NAMALWA (cell line): ENCODE data around the gene RPTOR.

Source experiments
- DNase-seq: peaks from one replicate; pipeline ENCODE4 v3.0.0-alpha.2; 2015; ENCODE audit warnings: low spot score

RPTOR gene

DNA sequence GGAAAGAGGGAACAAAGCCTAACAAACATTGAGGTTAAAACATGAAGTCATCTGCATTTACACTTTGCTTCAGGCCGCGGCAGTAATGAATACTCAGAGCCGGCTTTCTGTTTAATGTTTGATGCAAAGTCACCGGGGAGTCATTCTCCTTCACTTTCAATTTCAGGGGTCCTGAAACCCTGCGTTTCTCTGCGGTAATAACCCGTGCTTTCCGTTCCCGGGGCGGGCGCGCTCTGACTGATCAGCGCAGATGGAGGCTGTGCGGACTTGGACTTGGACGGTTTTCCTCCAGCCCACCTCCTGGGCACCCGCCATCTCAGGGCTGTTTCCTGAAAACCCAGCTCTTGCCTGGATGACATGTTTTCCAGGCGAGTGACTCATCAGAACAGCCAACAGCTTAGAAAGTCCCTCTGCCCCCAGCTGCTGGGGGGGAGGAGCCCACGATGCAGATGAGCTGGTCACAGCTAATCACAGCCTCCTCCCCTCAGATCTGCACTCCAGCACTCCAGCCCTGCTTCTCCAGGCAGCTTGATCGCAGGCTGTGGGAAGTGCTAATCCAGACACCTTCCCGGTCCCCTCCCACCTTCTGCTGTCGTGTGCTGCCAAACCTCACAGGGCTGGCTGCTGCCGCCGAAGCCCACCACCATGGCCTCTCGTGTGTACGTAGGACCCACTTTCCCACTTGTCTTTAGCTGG is 288.4 kb downstream of the RPTOR start:
- peak; percentile 86 for DNase-seq

GRCh38 chr17:80833952-80834892 is 289.6 kb downstream of the RPTOR start:
- DNase-seq, result no peak

DNA sequence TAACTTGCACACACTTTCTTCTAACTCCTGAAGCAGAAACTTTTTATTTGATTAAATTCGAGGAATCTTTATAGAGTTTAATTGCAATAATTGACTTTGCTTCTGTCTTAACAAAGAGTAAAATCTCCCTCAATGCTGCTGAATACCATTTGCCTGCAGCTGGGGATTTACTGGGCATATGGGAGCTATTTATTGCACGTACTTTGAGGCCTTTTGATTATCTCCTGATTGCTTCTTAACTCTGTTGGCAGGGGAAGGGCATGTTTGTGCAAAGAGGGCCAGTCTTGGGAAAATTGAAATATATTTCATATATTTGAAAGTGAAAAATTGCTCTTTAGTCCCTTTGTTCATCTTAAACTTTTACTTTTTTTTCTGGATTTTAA is 290.2 kb downstream of the RPTOR start:
- DNase-seq, result no peak

DNA sequence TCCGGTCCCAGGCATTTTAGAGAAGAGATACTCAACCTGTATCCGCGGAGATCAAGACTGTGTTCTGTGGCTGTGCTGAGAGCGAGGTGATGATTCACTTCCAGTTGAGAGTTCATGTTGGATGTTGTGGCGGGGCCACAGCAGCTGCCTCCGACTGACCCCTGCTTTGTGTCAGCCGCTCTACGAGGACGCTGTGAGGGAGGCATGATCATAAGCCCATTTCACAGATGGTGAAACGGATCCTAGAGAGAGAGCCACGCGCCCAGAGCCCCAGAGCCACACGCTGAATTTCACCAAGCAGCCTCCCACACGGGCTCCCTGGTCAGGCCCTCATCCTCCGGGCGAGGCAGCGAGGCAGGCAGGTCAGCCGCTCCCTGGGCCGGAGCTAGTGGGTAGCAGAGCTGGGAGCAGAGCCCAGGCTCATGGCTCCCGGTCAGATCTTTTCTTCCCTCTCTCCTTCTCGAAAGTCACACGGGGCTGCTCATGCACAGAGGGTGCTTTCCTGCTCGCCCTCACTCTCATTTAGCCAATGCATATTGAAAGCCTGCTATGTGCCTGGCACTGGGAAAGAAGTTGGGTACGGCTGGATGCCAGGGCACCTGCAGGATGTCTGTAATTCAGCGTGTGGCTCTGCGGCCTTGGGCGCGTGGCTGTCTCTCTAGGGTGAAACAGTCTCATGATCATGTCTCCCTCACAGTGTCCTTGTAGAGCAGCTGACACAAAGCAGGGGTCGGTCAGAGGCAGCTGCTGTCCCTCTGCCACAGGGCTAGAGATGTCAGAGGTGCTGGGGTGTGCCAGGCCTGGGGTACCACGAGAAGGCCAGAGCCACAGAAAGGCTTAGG is 291.4 kb downstream of the RPTOR start:
- no peak for DNase-seq

- DNase-seq, result no peak
These were observed 292.0 kb downstream of the RPTOR start for GRCh38 chr17:80836658-80836965.

DNA sequence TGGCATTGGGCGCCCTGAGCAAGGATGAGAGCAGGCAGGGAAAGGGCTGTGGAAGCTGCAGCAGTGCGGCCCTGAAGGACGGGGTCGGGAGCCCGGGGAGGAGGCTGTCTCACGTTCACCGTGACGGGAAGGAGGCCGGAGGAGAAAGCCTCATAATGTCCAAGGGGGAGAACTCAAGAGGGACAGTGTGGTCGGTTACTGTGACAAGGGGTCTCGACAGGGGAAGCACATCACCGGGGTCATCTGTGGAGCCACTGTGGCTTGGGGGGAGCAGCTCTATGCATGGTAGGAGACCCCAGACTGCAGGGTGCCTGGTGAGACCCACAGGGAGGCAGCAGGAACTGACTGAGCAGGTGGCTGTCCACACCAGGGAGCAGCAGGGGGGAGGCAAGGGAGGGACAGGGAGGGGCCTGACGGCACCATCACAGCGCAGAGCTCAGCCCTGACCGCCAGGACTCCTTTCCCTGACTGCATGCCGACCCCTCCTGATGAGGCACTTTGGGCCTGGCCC is 292.4 kb downstream of the RPTOR start:
- no peak for DNase-seq

DNA sequence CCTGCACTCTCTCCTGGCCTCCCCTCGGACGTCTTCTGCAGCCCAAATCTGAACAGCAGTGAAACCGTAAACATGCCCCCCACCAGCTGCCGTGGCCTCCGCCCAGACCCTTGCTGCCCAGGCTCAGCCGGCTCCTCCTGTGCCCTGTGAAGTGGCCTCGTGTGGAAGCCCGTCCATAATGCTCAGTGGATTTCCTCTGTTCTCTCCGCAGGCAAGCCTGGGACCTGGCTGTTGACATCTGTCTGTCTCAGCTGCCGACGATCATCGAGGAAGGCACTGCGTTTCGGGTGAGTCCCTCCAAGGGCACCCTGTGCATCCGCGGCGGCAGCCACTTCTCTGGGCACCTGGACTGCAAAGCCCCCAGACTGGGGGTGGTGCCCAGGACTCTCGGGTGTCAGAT is 293.1 kb downstream of the RPTOR start:
- no peak for DNase-seq

GRCh38 chr17:80838311-80839025 is 293.8 kb downstream of the RPTOR start:
- DNase-seq, result no peak

GRCh38 chr17:80839026-80839345 is 294.3 kb downstream of the RPTOR start:
- no peak for DNase-seq

GRCh38 chr17:80839511-80839941 is 294.9 kb downstream of the RPTOR start:
- DNase-seq, result no peak

- DNase-seq, result no peak
These were observed 295.3 kb downstream of the RPTOR start for GRCh38 chr17:80839970-80840369.

DNA sequence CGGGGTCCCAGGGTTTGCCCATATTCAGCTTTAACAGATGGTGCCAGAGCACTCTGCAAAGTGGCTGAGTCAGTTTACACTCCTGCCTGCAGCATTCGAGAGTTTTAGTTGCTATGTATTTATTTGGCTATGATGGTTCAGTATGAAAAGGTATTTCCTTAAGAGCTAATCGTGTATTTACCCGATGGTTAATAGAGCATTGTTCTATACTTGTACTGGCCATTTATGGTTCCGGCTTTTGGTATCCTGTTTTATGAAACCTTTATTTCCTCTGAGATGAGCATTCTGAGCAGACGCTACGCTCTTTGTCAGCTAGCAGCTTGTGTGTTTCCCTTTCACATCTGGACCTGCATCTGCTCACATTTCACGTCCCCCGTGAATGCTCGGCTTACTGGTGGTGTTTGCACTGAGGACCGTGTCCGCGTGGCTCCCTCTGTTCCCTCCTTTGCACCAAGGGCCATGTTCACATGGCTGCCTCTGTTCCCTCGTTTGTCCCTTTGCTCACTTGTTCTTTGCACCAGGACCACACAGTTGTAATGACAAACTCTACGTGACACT is 297.9 kb downstream of the RPTOR start:
- no peak for DNase-seq

- DNase-seq, result no peak
These were observed 299.1 kb downstream of the RPTOR start for GRCh38 chr17:80843741-80844156.

DNA sequence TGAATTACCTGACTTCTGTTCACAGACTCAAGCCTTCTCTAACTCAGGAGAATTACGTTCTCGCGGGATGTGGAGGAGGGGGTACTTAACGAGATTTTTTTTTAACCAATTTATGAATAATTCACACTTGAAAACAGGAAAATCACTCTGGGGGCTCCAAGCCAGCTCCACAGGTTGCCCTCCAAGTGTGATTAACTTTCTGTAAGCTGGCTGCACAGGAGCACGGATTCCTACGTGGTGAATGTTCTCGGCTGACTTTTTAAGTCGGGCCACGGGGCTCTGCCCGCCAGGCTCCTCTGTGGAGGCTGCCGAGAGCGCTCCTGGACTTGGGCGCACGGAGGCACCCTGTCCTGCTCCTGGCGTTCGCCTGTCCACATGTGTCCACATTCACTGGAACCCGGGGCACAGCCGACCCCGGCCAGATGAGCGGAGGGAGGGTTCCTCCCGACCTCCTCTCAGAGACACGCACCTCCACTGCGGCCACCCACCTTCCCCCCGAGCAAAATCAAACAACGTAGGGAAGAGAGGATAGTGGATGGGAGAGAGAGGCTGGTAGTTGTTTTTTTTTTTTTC is 299.9 kb downstream of the RPTOR start:
- DNase-seq, result no peak

DNA sequence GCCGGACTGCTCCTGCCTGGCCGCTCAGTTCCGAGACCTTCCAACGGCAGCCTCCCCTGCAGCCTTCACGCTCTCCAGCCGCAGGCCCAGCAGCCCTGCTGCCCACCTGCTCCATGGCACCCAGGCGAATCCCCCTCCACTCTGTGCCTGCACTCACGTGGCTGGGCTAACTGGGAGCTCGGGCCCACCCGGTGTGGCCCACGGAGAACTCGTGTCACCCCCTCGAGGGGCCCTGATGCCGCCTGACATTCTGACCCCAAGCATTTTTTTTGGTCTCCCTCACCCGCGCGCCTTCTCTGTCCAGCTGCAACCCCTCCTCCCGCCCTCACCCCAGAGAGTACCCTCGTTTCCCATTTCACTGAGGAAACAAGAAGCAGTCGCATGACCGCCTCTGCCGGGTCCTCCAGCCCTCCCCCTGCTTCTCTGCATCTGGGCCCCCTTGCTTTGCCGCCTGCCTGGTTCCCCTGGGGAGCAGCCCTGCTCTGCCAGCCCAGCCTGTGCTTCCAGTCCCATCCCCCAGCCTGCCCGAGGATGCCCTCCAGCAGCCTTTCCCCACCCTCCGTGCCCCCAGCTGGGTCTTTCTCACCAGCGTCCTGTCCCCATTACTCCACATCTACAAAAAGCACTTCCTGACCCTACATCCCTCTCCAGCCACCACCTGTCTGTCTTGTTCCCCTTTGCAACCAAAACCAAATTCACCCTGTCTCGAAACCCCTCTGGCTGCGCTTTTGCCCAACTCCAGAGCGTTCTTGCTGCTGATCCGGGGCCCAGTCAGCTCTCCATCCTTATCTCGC is 300.6 kb downstream of the RPTOR start:
- DNase-seq, result peak; percentile 7

GRCh38 chr17:80845863-80846671 is 301.4 kb downstream of the RPTOR start:
- DNase-seq, result no peak

DNA sequence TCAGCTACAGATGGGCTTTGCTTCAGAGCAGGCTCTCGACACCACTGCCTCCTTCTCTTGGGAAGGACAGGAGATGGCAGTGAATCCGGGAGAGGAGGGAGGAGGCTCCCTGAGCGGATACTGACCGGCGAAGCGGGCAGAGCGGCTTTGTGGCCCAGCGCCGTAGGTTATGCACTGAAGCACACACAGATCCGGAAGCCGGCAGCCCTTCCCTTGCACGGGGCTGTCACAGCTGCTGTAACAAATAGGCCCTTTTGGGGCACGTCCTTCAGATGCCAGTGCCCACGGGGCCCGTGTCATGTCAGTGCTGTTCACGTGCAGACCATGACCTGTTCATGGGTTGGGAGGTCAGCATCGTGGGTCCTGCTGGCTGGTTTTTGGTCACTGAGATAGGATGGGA is 302.3 kb downstream of the RPTOR start:
- DNase-seq, result no peak

DNA sequence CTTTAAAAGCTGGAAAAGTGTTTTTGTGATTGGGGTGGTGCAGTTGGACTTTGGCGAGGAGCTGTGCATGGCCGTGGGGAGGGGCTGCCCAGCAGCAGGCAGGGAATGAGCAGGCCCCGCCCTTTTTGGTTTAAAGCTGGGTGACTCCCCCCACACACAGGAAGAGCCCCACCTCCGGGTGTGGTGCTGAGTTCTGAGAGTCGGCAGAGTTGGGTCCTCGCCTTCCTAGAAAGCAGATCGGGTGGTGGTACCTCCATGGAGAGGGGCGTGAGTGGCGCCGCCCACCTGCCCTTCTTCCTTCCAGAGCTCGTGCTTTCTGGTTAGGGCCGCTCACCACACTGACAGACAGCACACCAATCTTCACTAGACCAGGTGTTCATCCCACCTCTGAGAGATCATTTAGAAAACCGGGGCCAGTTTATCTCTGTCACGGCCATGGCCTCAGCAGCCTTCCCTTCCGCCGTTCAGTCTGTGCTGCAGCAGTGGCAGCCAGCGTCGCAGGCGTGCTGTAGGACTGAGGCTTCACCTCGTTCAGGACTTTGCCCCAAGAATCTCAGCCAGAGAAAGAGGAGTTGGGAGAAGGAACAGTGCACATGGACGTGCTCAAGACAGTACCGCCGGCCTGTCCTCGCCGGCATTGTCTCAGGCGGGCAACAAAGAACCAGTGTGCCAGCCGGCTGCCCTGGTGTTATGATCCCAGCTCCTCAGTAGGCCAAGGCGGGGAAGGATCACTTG is 303.0 kb downstream of the RPTOR start:
- no peak for DNase-seq
